ENCODE data around the gene C11orf86.

- TF ChIP-seq POLR2A (IDR thresholded peaks at IDR 0.05; ENCODE audit: control extremely low read depth in 1 of 2, low read depth in 2 of 2, low read length in 2 of 2) (no peak), SIN3A (conservative IDR thresholded peaks at IDR 0.05 in 1 of 2, IDR thresholded peaks at IDR 0.05 in 1 of 2; ENCODE audit: low read depth in 1 of 2, low read length in 2 of 2) (no peak), CTCF (IDR thresholded peaks at IDR 0.05; ENCODE audit: control extremely low read depth in 1 of 3, insufficient read depth in 1 of 3, low read depth in 1 of 3, low read length in 3 of 3) (no peak), ZNF274 (IDR thresholded peaks at IDR 0.05; ENCODE audit: borderline replicate concordance, extremely low read depth, low read length) (no peak), RBBP5 (IDR thresholded peaks at IDR 0.05; ENCODE audit: borderline replicate concordance, low read depth, low read length) (no peak), RNF2 (IDR thresholded peaks at IDR 0.05; ENCODE audit: borderline replicate concordance, low read depth, low read length, missing control alignments, poor library complexity, severe bottlenecking) (no peak), CHD1 (IDR thresholded peaks at IDR 0.05; ENCODE audit: low read depth, low read length) (no peak), TBP (IDR thresholded peaks at IDR 0.05; ENCODE audit: low read depth, low read length) (no peak), EP300 (IDR thresholded peaks at IDR 0.05; ENCODE audit: borderline replicate concordance in 1 of 2, low read depth in 2 of 2, low read length in 2 of 2) (no peak), EZH2 (IDR thresholded peaks at IDR 0.05; ENCODE audit: low read depth, low read length, severe bottlenecking) (no peak), YY1 (IDR thresholded peaks at IDR 0.05; ENCODE audit: low read depth, low read length) (no peak), JUN (IDR thresholded peaks at IDR 0.05; ENCODE audit: low read depth, low read length) (no peak), CBX5 (IDR thresholded peaks at IDR 0.05; ENCODE audit: low read depth, low read length) (no peak)
Measured at GRCh38 chr11:66929753-66930152, 45.4 kb upstream of the C11orf86 start.
